ENCODE results near the gene PSG11.
"Not testable (repeated sequence)": the region's sequence is repeated elsewhere in the genome, so short reads cannot be mapped to it uniquely, and the experiment has no call there.

The PSG11 gene

DNA sequence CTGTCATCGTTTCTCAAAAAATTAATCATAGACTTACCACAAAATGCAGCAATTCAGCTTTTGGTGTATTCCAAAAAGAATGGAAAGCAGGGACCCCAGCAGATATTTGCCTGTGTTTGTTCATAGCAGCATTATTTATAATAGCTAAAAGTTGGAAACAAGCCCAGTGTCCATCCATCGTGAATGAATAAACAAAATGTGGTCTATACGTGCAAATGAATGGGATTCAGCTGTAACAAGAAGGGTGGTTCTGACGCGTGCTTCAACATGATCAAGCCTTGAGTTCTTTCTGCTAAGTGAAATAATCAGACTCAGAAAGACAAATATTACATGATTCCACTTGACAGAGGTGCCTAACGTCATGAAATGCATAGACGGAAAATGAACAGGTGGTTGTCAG lies 36.4 kb downstream of the PSG11 start:
- no peak for DNase-seq (ENCODE audit: low read depth, low spot score)
- Histone ChIP-seq H3K4me1 (ENCODE audit: insufficient read depth, insufficient read length) (no peaks in the 10 kb centered on the region), H3K36me3 (ENCODE audit: insufficient read depth, insufficient read length, low read length) (no peaks in the 10 kb centered on the region), H3K27me3 (ENCODE audit: insufficient read depth, insufficient read length) (no peaks in the 10 kb centered on the region), H3K9me3 (ENCODE audit: insufficient read depth, low read length) (no peaks in the 10 kb centered on the region), H3K4me3 (ENCODE audit: insufficient read length, low read depth) (no peak overlapping the region), H3K9ac (ENCODE audit: insufficient read length, low read depth) (no peak overlapping the region)
- TF ChIP-seq ZNF274 (IDR thresholded peaks at IDR 0.05; ENCODE audit: low read depth, low read length) (no peak), SUZ12 (IDR thresholded peaks at IDR 0.05; ENCODE audit: extremely low read depth, insufficient read depth, insufficient read length) (no peak), YY1 (IDR thresholded peaks at IDR 0.05; ENCODE audit: insufficient read depth, insufficient read length) (no peak)

DNA sequence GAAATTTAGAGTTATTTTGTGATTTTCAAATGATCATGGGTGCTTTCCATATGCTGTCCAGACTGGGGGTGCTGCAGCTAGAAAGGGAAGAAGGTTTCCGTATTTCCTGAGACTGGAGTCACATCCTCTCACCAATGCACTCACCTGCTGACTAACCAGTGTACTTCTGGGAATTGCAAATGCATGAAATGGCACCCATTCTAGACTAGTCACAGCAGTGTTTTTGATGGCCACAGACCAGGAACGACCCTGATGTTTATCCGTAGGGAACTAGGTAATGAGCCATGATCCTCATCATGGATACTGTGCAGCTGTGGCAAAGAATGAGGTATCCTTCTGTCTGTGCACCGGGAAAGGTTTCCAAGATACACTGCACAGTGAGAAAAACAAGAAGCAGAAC lies 37.1 kb downstream of the PSG11 start:
- H3K9me3 ChIP-seq (ENCODE audit: insufficient read depth, low read length); DNase-seq (ENCODE audit: low read depth, low spot score); H3K27me3 ChIP-seq (ENCODE audit: insufficient read depth, insufficient read length); H3K36me3 ChIP-seq (ENCODE audit: insufficient read depth, insufficient read length, low read length); H3K4me1 ChIP-seq (ENCODE audit: insufficient read depth, insufficient read length); H3K4me3 ChIP-seq (ENCODE audit: insufficient read length, low read depth); H3K9ac ChIP-seq (ENCODE audit: insufficient read length, low read depth): not testable (repeated sequence)

DNA sequence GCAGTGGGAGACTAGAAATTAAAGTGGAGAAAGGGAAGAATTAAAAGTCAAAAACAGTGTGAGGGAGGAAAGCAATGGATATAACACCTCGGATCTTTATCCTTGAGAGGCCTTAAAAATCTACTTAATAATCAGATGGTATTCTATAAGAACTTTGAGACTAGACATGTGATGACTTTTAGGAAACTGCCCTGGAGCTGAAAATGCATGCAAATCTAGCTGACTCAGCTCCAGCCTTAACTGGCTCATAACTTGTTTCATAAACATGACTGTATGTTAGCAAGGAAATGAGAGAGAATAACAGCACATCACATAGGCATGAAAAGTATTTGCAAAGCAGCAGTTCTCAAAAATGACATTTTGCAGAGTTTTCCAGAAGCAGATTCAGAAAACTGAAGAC lies 38.1 kb downstream of the PSG11 start:
- not testable (repeated sequence) for H3K4me1 ChIP-seq (ENCODE audit: insufficient read depth, insufficient read length); H3K9ac ChIP-seq (ENCODE audit: insufficient read length, low read depth); H3K4me3 ChIP-seq (ENCODE audit: insufficient read length, low read depth); H3K27me3 ChIP-seq (ENCODE audit: insufficient read depth, insufficient read length); H3K9me3 ChIP-seq (ENCODE audit: insufficient read depth, low read length); DNase-seq (ENCODE audit: low read depth, low spot score); H3K36me3 ChIP-seq (ENCODE audit: insufficient read depth, insufficient read length, low read length)

DNA sequence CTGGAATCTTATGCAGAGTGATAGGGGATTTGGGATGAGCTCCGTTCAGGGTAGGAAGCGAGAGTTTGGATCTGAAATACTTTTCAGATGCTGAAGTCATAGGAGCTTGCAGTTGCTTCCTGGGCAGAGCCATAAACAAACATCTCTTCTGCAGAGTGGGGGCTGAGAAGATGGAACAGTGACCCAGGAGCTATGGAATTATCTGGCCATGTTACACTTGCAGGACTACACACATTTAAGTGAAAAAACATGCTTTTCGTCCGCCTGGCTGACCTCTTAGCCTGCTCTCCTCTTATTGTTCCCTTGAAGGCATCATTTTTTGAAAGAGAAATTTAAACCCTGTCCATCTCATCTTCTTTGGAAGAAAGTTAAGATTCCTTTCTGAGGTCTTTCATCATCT lies 40.7 kb downstream of the PSG11 start:
- TF ChIP-seq ZNF274 (IDR thresholded peaks at IDR 0.05; ENCODE audit: low read depth, low read length) (no peak), YY1 (IDR thresholded peaks at IDR 0.05; ENCODE audit: insufficient read depth, insufficient read length) (no peak), SUZ12 (IDR thresholded peaks at IDR 0.05; ENCODE audit: extremely low read depth, insufficient read depth, insufficient read length) (no peak)
- Histone ChIP-seq H3K4me1 (ENCODE audit: insufficient read depth, insufficient read length) (no peaks in the 10 kb centered on the region), H3K4me3 (ENCODE audit: insufficient read length, low read depth) (no peak overlapping the region), H3K9me3 (ENCODE audit: insufficient read depth, low read length) (no peaks in the 10 kb centered on the region), H3K9ac (ENCODE audit: insufficient read length, low read depth) (no peak overlapping the region), H3K27me3 (ENCODE audit: insufficient read depth, insufficient read length) (no peaks in the 10 kb centered on the region), H3K36me3 (ENCODE audit: insufficient read depth, insufficient read length, low read length) (no peaks in the 10 kb centered on the region)
- no peak for DNase-seq (ENCODE audit: low read depth, low spot score)

DNA sequence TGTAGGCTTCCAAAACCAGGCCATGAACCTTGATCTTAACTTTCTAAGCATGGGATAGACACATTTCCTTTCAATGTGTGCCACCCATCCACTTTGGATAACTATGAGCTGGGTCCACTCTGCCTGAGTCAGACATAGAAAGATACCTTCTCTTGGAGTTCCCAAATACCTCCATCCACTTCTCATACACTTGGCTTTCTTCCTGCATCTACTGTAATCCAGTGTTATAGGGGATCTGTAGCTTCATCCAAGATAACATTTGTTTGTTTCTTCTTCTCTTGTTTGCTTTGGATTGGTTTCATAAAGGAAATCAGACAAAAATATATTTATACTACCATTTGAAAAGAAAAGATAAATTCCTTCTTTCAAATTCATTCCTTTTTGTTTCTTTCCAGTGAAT lies 44.2 kb downstream of the PSG11 start:
- not testable (repeated sequence) for H3K4me1 ChIP-seq (ENCODE audit: insufficient read depth, insufficient read length); H3K36me3 ChIP-seq (ENCODE audit: insufficient read depth, insufficient read length, low read length); H3K9ac ChIP-seq (ENCODE audit: insufficient read length, low read depth); H3K9me3 ChIP-seq (ENCODE audit: insufficient read depth, low read length); DNase-seq (ENCODE audit: low read depth, low spot score); H3K4me3 ChIP-seq (ENCODE audit: insufficient read length, low read depth); H3K27me3 ChIP-seq (ENCODE audit: insufficient read depth, insufficient read length)

DNA sequence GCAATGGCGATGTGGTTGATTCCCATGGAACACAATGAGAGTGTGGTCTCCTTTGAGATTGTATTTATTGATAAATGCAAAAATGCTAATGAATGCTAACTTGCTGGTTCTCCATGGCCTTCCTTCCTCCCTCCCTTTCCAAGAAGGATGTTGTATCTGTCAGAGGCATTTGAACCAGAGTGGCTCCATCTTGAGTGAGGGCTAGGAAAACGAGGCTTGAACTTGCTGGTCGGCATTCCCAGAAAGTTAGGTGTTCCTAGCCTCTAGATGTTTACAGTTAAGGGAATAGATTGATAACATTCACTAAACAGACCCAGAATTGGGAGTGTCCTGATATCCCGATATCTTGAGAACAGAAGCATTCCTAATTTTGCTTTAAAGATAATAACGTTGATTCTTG lies 54.8 kb downstream of the PSG11 start:
- not testable (repeated sequence) for H3K4me1 ChIP-seq (ENCODE audit: insufficient read depth, insufficient read length); H3K27me3 ChIP-seq (ENCODE audit: insufficient read depth, insufficient read length); H3K9me3 ChIP-seq (ENCODE audit: insufficient read depth, low read length); DNase-seq (ENCODE audit: low read depth, low spot score); H3K36me3 ChIP-seq (ENCODE audit: insufficient read depth, insufficient read length, low read length); H3K4me3 ChIP-seq (ENCODE audit: insufficient read length, low read depth); H3K9ac ChIP-seq (ENCODE audit: insufficient read length, low read depth)

DNA sequence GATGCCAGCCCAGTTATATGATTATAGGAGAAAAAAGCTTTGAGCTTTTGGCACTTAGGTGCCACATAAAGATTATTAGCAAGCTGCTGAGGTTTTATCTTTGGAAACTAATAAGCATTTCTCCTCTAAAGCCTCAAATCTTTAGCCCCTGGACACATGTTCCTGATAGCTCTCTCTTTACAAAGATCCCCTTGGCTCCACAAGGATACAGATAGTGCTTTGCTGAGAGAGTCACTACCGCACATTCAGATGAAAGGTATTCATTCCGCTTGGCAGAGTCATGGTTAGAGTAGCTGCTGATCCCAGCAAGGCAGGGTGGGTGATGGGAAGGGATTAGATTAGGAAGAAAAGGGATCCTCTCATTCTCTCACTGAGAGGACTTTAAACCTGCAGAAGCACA lies 61.1 kb downstream of the PSG11 start:
- no peak for DNase-seq (ENCODE audit: low read depth, low spot score)
- TF ChIP-seq ZNF274 (IDR thresholded peaks at IDR 0.05; ENCODE audit: low read depth, low read length): no peak
- Histone ChIP-seq H3K4me3 (ENCODE audit: insufficient read length, low read depth) (no peak overlapping the region), H3K27me3 (ENCODE audit: insufficient read depth, insufficient read length) (no peaks in the 10 kb centered on the region), H3K9ac (ENCODE audit: insufficient read length, low read depth) (no peak overlapping the region), H3K9me3 (ENCODE audit: insufficient read depth, low read length) (no peaks in the 10 kb centered on the region), H3K4me1 (ENCODE audit: insufficient read depth, insufficient read length) (no peaks in the 10 kb centered on the region), H3K36me3 (ENCODE audit: insufficient read depth, insufficient read length, low read length) (no peaks in the 10 kb centered on the region)

DNA sequence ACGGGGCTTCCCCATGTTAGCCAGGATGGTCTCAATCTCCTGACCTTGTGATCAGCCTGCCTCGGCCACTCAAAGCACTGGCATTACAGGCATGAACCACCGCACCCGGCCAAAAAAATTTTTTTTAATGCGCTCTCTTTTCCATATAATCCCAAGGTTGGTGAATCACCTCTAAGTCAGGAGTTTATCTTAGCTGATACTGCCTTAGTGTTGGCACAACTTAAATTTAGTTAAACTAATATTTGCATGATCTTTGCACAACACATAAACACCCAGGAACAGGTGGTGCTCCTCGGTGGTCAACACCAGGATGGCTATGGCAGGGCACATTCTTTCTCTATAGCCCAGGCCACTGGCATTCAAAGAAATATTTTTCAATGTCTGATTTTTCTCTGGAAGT lies 65.2 kb downstream of the PSG11 start:
- TF ChIP-seq ZNF274 (IDR thresholded peaks at IDR 0.05; ENCODE audit: low read depth, low read length): no peak
- TF ChIP-seq YY1 (IDR thresholded peaks at IDR 0.05; ENCODE audit: insufficient read depth, insufficient read length): no peak
- no peak for TF ChIP-seq SUZ12 (IDR thresholded peaks at IDR 0.05; ENCODE audit: extremely low read depth, insufficient read depth, insufficient read length)
- Histone ChIP-seq H3K4me1 (ENCODE audit: insufficient read depth, insufficient read length) (no peaks in the 10 kb centered on the region), H3K36me3 (ENCODE audit: insufficient read depth, insufficient read length, low read length) (no peaks in the 10 kb centered on the region), H3K4me3 (ENCODE audit: insufficient read length, low read depth) (no peak overlapping the region), H3K27me3 (ENCODE audit: insufficient read depth, insufficient read length) (no peaks in the 10 kb centered on the region), H3K9ac (ENCODE audit: insufficient read length, low read depth) (no peak overlapping the region), H3K9me3 (ENCODE audit: insufficient read depth, low read length) (no peaks in the 10 kb centered on the region)
- DNase-seq (ENCODE audit: low read depth, low spot score): no peak

Measured in NT2/D1 (cell line).